ENCODE results near the gene VPS26B. TPM values are rescaled to one million over a fixed set of nuclear protein-coding genes. Genes with fewer than 3 reads are reported as not detected.

The VPS26B gene
- total and polyA plus RNA-seq, 9 of the 15 experiments (the other 6 are each of a cell fraction or from before 2014, with no cell fraction given) = 3.5 to 43.3 (median 27.4) TPM

- no peaks in the 10 kb centered on the region for H3K9me1 ChIP-seq (ENCODE audit: control insufficient read depth, insufficient read depth, low read length)
- FAIRE-seq (no peak), ATAC-seq (no peak), DNase-seq (ENCODE audit: extremely low read depth in 1 of 4, low spot score in 3 of 4) (no peak)
- H4K20me1 ChIP-seq (replicated peaks; ENCODE audit: control insufficient read depth, insufficient read depth, low read length) = no peaks in the 10 kb centered on the region; the same call in 1 of the 2 replicates
- WGBS (ENCODE audit: insufficient coverage, low coverage, missing lambda C conversion rate) = 35% methylated on average over 9 of the region's 9 CpGs
- no peaks in the 10 kb centered on the region for H3K36me3 ChIP-seq (ENCODE audit: control insufficient read depth, insufficient read depth, low read length)
- ChIA-PET POLR2A (no interaction called here), CTCF (ENCODE audit: low intra/inter-chr PET ratio) (no interaction called here)
- H3K4me1 ChIP-seq (replicated peaks in 1 of 2; ENCODE audit: control insufficient read depth in 2 of 2, insufficient read depth in 2 of 2, low read length in 2 of 2) = peaks cover 0 to 3% of the 10 kb centered on the region in 2 experiments; a peak in 2 of 5 replicates
- in situ Hi-C loops (cut with MboI) = no loop called here
- H3K9ac ChIP-seq (ENCODE audit: insufficient read depth in 1 of 2, low read depth in 2 of 2, low read length in 2 of 2) = no peak overlapping the region
- no peak overlapping the region for H3K4me3 ChIP-seq
- no peak overlapping the region for H3K27ac ChIP-seq (ENCODE audit: extremely low read depth, low read depth, low read length)
- peaks cover 18 to 33% of the 10 kb centered on the region in 2 experiments for H3K27me3 ChIP-seq (ENCODE audit: control insufficient read depth in 2 of 2, insufficient read depth in 2 of 2, low read length in 2 of 2)
- intact Hi-C loops (cut with micrococcal nuclease) = no loop called here
- H3K79me2 ChIP-seq (ENCODE audit: control insufficient read depth, insufficient read depth, low read length) = no peaks in the 10 kb centered on the region
- no peaks in the 10 kb centered on the region for H3K9me3 ChIP-seq (replicated peaks; ENCODE audit: control insufficient read depth, insufficient read depth, low read depth, low read length)
- no peak overlapping the region for H3K4me2 ChIP-seq (ENCODE audit: insufficient read depth, low read length)
- no peak overlapping the region for H2AFZ ChIP-seq (ENCODE audit: low read depth, low read length)
- no TSS peak for BruUV-seq (replicated peaks)
- no peak for TF ChIP-seq DLX4 (CRISPR knock-in tag; IDR thresholded peaks at IDR 0.05)
- TF ChIP-seq MLLT1 (IDR thresholded peaks at IDR 0.05) = no peak
- no peak for TF ChIP-seq MTA3 (IDR thresholded peaks at IDR 0.05; ENCODE audit: borderline replicate concordance)
- no peak for TF ChIP-seq ZNF311 (CRISPR knock-in tag; IDR thresholded peaks at IDR 0.05)
- no peak for TF ChIP-seq RNF219 (CRISPR knock-in tag; IDR thresholded peaks at IDR 0.05)
- TF ChIP-seq U2AF1 (optimal IDR thresholded peaks at IDR 0.05; ENCODE audit: low read depth, low read length) = no peak
- TF ChIP-seq ZNF76 (CRISPR knock-in tag; IDR thresholded peaks at IDR 0.05; ENCODE audit: borderline replicate concordance) = no peak
- no peak for TF ChIP-seq CTCFL (IDR thresholded peaks at IDR 0.05; ENCODE audit: borderline replicate concordance, insufficient read depth, low read depth, low read length, poor library complexity, severe bottlenecking)
- TF ChIP-seq RFX1 (IDR thresholded peaks at IDR 0.05) = no peak
- TF ChIP-seq POLR2H (tag; IDR thresholded peaks at IDR 0.05; ENCODE audit: low read depth) = no peak
- TF ChIP-seq CCAR2 (IDR thresholded peaks at IDR 0.05; ENCODE audit: low read depth, low read length) = no peak
- TF ChIP-seq ZNF124 (CRISPR knock-in tag; IDR thresholded peaks at IDR 0.05) = no peak
- no peak for TF ChIP-seq TOE1 (IDR thresholded peaks at IDR 0.05; ENCODE audit: borderline replicate concordance)
- no peak for TF ChIP-seq TOE1 (CRISPR knock-in tag; IDR thresholded peaks at IDR 0.05; ENCODE audit: borderline replicate concordance, low read depth)
- TF ChIP-seq ZBTB8A (IDR thresholded peaks at IDR 0.05; ENCODE audit: partially characterized antibody) = no peak
- TF ChIP-seq ZNF140 (CRISPR knock-in tag; IDR thresholded peaks at IDR 0.05) = no peak
- no peak for TF ChIP-seq TAF1 (IDR thresholded peaks at IDR 0.05; ENCODE audit: control insufficient read depth, extremely low read depth, insufficient read depth, low read length, severe bottlenecking)
Observed at GRCh38 chr11:134294664-134295063, 70.2 kb downstream of the VPS26B start.

Measured in K562 (cell line).